Measurements from ENCODE around the gene TPTE2.

Gene TPTE2

DNA sequence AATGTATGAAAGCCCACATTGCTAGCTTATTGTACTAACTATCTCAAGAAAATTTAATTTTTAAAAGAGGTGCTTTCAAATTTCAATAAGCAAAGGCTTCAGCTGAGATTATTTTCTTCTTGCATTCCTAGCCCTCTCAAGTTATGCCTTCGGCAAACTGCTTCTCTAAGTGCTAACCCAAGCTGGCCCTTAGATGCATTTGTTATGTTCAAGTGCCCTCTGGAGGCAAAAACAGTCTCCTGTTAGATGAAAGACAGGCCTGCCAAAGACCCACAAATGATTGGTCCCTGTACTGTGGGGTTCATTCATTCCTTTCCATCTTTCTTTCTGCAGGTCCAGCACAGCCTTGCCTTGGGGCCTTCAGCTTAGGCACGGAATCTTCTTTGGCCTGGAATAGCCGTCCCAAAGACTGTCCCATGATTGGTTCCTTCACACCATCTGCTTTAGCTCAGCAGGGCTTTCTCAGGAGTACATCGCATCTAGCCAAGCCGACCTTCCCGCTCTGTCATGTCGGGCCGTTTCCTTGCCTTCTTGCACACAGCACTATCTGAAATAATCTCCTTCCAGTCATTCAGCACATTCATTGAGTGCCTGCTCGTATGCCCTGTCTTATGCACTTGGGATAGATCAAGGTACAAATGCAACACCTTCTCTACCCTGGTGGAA lies 26.4 kb upstream of the TPTE2 start:
- no peak for DNase-seq (ENCODE audit: low read depth)
- TF ChIP-seq, protein P1, sequence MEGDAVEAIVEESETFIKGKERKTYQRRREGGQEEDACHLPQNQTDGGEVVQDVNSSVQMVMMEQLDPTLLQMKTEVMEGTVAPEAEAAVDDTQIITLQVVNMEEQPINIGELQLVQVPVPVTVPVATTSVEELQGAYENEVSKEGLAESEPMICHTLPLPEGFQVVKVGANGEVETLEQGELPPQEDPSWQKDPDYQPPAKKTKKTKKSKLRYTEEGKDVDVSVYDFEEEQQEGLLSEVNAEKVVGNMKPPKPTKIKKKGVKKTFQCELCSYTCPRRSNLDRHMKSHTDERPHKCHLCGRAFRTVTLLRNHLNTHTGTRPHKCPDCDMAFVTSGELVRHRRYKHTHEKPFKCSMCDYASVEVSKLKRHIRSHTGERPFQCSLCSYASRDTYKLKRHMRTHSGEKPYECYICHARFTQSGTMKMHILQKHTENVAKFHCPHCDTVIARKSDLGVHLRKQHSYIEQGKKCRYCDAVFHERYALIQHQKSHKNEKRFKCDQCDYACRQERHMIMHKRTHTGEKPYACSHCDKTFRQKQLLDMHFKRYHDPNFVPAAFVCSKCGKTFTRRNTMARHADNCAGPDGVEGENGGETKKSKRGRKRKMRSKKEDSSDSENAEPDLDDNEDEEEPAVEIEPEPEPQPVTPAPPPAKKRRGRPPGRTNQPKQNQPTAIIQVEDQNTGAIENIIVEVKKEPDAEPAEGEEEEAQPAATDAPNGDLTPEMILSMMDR (IDR thresholded peaks at IDR 0.05; ENCODE audit: control insufficient read depth, extremely low read depth, insufficient read depth): peak; percentile 64
- no peak overlapping the region for H3K4me3 ChIP-seq (ENCODE audit: low read depth, low read length)

DNA sequence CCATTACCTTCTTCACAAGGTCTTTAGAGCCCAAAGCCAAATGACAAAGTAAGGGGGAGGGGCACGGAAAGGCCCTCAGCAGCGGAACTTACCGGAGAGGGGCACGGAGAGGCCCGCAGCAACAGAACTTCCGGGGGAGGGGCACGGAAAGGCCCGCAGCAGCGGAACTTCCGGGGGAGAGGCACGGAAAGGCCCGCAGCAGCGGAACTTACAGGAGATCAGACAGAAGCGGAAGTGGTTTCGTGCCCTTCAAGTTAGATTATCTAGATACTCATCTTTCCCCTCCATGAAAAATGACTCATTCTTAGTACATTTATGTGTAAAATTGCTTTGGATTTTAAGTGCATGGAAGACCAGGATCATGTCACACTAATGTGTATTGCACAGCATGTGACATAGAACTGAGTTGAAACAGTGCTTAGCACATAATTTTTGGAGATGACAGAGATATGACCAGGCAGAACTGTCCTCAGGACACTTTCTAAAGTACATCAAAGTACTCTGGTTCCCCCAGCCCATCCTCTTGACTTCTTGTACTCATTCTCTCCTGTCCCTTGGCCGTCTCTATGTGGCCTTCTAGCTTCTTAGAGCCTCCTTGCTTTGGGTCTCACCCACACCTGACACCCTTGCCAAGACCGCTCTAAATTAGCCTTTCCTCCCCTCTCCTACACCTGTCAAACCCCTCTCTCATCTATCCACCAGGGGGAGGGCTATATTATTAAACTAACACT lies 25.7 kb upstream of the TPTE2 start:
- no peak overlapping the region for H3K4me3 ChIP-seq (ENCODE audit: low read depth, low read length)
- DNase-seq (ENCODE audit: low read depth): no peak
- TF ChIP-seq, protein P1 (IDR thresholded peaks at IDR 0.05; ENCODE audit: control insufficient read depth, extremely low read depth, insufficient read depth): no peak

DNA sequence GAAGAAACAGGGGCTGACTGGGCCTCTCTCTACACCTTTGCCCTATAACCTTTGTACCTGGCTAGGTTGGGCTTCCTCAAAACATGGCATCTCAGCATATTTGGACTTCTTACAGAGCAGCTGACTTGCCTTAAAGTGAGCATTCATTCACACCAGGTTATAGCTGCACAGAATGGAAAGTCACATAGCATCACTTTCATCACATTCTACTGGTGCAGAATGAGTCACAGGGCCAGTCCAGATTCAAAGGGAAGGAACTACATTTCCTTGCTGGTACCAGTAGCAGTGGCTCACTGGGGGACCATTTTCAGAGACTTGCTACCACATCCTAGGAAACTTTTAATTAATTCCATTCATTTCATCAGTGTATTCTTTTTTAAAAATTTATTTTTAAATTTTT lies 20.3 kb upstream of the TPTE2 start:
- no peak overlapping the region for H3K4me3 ChIP-seq (ENCODE audit: low read depth, low read length)
- no peak for DNase-seq (ENCODE audit: low read depth)
- TF ChIP-seq, protein P1 (IDR thresholded peaks at IDR 0.05; ENCODE audit: control insufficient read depth, extremely low read depth, insufficient read depth): no peak

DNA sequence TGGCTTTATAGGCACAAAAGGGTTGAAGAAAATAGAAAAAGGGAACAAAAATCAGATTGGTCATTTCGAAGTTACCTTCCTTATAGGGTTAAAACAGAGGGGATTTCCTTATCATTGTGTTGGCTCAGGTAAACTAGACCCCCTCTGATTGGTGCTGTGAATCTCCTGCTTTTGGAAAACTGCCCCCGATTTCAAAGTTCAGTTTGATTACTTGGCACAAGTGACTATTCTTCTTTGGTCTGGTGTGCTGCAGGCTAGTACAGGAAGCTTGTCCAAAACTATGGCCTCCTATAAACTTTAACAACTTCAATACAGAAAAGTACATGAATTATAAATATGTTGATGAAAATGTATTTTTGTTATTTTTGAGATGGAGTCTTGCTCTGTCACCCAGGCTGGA lies 13.9 kb upstream of the TPTE2 start:
- DNase-seq (ENCODE audit: low read depth): no peak
- TF ChIP-seq, protein P1 (IDR thresholded peaks at IDR 0.05; ENCODE audit: control insufficient read depth, extremely low read depth, insufficient read depth): no peak
- no peak overlapping the region for H3K4me3 ChIP-seq (ENCODE audit: low read depth, low read length)

DNA sequence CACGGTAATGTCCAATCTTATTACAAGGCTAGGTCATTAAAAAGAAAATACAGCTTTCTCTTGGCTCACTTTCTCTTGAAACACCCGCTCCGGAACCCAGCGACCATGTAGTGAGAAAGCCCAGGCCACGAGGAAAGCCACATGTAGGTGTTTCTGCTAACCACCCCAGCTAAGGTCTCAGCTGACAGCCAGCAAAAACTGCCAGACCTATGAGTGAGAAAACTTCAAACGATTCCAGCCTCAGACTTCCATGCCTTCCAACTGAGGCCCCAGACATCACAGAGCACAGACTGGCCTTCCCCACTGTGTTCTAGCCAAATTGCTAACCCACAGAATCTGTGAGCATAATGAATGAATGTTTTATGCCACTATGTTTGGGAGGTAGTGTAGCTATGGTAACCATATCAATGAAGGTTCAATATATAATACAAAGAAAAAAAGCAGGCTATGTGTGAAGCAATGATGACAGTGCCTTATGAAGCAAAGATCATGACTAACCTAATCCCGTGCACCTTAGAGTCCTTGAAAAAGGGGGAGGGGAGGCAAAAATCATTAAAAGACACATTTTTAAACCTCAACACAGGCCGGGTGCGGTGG lies 11.9 kb upstream of the TPTE2 start:
- H3K4me3 ChIP-seq (ENCODE audit: low read depth, low read length): no peak overlapping the region
- DNase-seq (ENCODE audit: low read depth): no peak
- TF ChIP-seq, protein P1 (IDR thresholded peaks at IDR 0.05; ENCODE audit: control insufficient read depth, extremely low read depth, insufficient read depth): no peak

DNA sequence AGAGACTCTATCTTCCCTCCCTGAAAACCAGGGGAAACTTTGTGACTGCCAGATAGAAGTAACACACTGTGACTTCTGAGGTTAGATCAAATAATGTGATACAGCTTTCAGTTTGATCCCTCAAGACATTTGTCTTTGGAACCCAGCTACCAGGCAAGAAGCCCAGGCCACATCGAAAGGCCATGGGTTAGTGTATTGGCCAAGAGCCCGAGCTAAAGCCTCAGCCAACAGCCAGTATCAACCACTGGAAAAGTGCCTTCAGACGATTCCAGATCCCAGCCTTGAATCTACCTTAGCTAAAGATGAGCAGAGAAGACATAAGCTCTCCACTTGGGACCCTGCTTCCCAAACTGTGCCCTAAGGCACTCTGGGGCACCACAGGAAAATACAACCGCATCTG lies 10.9 kb upstream of the TPTE2 start:
- TF ChIP-seq, protein P1 (IDR thresholded peaks at IDR 0.05; ENCODE audit: control insufficient read depth, extremely low read depth, insufficient read depth): no peak
- no peak for DNase-seq (ENCODE audit: low read depth)
- H3K4me3 ChIP-seq (ENCODE audit: low read depth, low read length): no peak overlapping the region
